BE2C (cell line): ENCODE measurements around the gene PTAR1.

Experiments used
- DNase-seq: peaks from one replicate; pipeline ENCODE4 v3.0.0-alpha.2; 2020
- H3K27me3 ChIP-seq: fragments of 250-450 bp; sonication (Bioruptor Pico); 2 replicates; pipeline ENCODE4 v1.5.1; 2020; ENCODE audit warnings: mild to moderate bottlenecking
- H3K36me3 ChIP-seq: fragments of 250-450 bp; sonication (Bioruptor Pico); 2 replicates; pipeline ENCODE4 v1.5.1; 2020; ENCODE audit warnings: mild to moderate bottlenecking
- H3K4me1 ChIP-seq: fragments of 250-450 bp; sonication (Bioruptor Pico); 2 replicates; pipeline ENCODE4 v1.5.1; 2020
- H3K4me3 ChIP-seq: 2 replicates; pipeline ENCODE4 v1.5.1; 2011; ENCODE audit warnings: low read depth, low read length
- H3K9me3 ChIP-seq: fragments of 250-450 bp; sonication (Bioruptor Pico); 2 replicates; pipeline ENCODE4 v1.5.1; 2020
- CTCF ChIP-seq: IDR thresholded peaks from 2 replicates; pipeline ENCODE4 v1.5.1; 2012; ENCODE audit warnings: mild to moderate bottlenecking, low read depth, low read length

Gene PTAR1

GRCh38 chr9:69745716-69746437 is 13.9 kb downstream of the PTAR1 start:
- Histone ChIP-seq H3K4me3 (no peak overlapping the region), H3K27me3 (no peaks in the 10 kb centered on the region), H3K9me3 (no peaks in the 10 kb centered on the region), H3K4me1 (peaks cover 23% of the 10 kb centered on the region), H3K36me3 (peaks cover 70% of the 10 kb centered on the region)
- peak; percentile 55 for TF ChIP-seq CTCF
- DNase-seq: peak; percentile 16

GRCh38 chr9:69744688-69745380 is 15.0 kb downstream of the PTAR1 start:
- Histone ChIP-seq H3K4me3 (no peak overlapping the region), H3K27me3 (no peaks in the 10 kb centered on the region), H3K36me3 (peaks cover 73% of the 10 kb centered on the region), H3K4me1 (peaks cover 22% of the 10 kb centered on the region), H3K9me3 (no peaks in the 10 kb centered on the region)
- no peak for DNase-seq
- no peak for TF ChIP-seq CTCF

GRCh38 chr9:69743930-69744329 is 15.9 kb downstream of the PTAR1 start:
- no peak for TF ChIP-seq CTCF
- Histone ChIP-seq H3K4me3 (no peak overlapping the region), H3K36me3 (peaks cover 73% of the 10 kb centered on the region), H3K9me3 (no peaks in the 10 kb centered on the region), H3K27me3 (no peaks in the 10 kb centered on the region), H3K4me1 (peaks cover 18% of the 10 kb centered on the region)
- DNase-seq: no peak

GRCh38 chr9:69740872-69741505 is 18.8 kb downstream of the PTAR1 start:
- no peak for DNase-seq

GRCh38 chr9:69731348-69731747 is 28.5 kb downstream of the PTAR1 start:
- Histone ChIP-seq H3K27me3 (no peaks in the 10 kb centered on the region), H3K36me3 (peaks cover 82% of the 10 kb centered on the region), H3K4me3 (no peak overlapping the region), H3K9me3 (no peaks in the 10 kb centered on the region), H3K4me1 (no peaks in the 10 kb centered on the region)
- no peak for TF ChIP-seq CTCF
- DNase-seq: no peak

More at GRCh38 chr9:69740872-69741505, 18.8 kb downstream of the PTAR1 start:
- no peak for TF ChIP-seq CTCF
- peaks cover 10% of the 10 kb centered on the region for H3K4me1 ChIP-seq
- H3K9me3 ChIP-seq: no peaks in the 10 kb centered on the region
- no peaks in the 10 kb centered on the region for H3K27me3 ChIP-seq
- H3K4me3 ChIP-seq: no peak overlapping the region
- H3K36me3 ChIP-seq: peaks cover 63% of the 10 kb centered on the region
